HG03442 (cell line): ENCODE results near the gene NCEH1.
"Not testable (repeated sequence)": the region's sequence is repeated elsewhere in the genome, so short reads cannot be mapped to it uniquely, and the experiment has no call there.

Experiments used
- ATAC-seq: cut with Tn5 transposase; IDR thresholded peaks from one replicate; pipeline ENCODE4 v1.9.1; 2021; ENCODE audit warnings: mild to moderate bottlenecking, moderate library complexity; ENCODE audit not compliant: unreplicated experiment

The NCEH1 gene

DNA sequence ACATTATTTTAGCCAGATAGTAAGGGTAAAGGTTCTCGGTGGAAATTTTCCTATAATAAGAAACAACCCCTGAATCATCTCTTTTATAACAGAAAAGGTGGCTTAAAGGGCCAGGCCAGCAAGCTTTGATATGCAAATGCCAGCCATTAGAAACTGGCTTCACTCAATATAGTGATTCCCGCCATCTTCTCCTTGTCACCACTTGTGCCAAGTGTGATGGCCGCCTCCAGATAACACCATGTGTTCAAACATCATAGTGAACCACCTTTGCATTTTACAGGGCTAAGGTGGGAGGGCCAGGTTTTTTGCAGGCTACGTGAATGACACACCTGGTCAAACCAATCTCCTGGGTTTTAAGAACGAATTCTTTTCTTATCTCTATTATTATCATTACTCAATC is 31.3 kb downstream of the NCEH1 start:
- ATAC-seq = no peak

DNA sequence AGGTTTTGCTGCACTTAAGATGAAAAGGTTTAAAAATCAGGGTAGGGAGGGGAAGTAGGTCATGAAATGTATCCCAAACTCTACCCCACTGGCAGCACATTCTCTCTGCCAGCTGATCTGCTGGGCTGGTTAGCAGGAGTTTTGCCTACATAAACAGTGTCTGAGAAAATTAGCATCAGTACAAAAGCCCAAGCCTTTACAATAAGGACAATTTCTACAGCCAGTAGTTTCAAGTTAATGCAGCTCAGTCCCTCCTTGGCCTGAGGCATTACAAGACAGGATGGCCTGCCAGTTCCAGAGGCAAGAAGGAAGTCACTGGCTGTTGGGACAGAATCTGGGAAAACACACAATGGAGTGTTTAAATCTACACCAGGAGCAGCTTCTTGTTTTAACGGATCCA is 32.8 kb downstream of the NCEH1 start:
- ATAC-seq = no peak

DNA sequence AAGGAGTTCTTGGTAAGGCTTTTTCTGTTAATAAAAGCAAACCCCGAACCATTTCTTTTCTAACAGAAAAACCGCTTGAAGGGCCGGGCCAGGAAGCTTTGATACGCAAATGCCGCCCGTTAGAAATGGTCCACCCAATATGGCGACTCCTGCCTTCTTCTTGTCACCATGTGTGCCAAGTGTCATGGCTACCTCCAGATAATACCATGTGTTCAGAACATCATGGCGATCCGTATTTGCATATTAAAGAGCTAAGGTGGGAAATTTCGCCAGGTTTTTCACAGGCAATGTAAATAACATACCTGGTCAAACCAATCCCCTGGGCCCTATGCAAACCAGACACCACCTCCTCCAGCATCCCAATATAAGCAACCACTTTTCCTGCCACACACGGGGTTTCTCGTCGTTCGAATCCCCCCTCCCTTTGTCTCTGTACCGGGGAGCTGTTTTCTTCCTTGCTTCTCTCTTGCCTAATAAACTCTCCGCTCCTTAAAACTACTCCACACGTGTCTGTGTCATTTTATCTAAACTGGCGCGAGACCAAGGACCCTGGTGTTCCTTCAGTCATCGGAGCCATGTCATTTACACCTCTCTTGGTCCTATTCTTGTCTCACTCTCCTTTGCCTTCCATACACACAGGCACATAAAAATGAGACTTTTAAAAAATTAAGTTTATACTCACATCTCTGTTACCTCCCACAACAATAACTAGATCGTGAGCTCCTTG is 34.5 kb downstream of the NCEH1 start:
- ATAC-seq = no peak

DNA sequence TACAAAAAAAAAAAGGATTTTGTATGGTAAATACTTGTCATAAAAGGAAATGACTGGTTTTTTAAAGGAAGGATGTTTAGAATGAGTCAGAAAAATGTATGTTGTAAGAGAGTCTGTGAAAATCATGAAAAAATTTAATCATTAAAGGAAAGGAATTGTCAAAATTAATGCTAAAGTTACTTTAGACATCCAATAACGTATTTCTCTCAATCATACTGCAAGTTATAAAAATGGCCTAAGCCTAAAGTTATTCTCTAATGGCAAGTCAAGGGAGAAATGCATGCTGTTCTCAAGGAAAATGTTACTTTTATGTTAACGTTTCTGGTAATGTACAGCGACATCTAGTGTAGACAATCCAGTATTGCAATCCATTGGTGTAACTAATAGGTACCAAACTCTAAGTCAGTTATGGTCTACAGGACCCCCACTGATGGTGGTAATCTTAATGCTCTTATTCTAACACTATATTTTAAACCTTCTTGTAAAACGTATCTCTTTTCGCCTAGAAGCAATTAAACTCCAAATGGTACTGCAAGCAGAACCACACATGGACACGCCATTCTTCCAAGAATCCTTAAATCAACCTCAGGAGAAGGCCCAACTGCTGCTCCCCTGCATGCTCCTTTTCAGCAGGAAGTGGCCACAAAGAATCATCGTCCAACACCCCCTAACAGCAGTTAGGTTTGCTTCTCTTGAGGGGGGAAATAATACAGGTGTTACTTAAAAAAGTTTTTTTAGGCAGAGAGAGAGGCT is 35.2 kb downstream of the NCEH1 start:
- ATAC-seq = no peak

DNA sequence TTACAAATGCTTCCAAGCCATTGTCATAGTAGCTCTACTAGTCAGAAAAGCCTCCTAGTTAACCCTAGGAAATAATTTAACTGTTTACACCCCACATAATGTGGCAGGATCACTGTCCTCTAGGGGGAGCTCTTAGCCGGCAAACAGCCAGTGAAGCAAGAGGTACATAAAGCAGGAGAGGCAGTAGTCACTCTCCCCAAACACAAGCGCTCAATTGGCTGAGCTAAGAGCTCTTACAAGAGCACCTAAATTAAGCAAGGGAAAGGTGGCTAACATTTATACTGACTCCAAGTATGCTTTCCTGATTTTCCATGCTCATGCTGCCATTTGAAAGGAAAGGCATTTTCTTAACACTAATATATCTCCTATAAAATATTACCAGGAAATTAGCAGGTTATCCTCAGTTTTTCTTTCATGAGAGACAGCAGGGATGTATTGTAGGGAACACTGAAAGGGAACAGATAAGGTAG is 37.6 kb downstream of the NCEH1 start:
- ATAC-seq = peak; percentile 80

DNA sequence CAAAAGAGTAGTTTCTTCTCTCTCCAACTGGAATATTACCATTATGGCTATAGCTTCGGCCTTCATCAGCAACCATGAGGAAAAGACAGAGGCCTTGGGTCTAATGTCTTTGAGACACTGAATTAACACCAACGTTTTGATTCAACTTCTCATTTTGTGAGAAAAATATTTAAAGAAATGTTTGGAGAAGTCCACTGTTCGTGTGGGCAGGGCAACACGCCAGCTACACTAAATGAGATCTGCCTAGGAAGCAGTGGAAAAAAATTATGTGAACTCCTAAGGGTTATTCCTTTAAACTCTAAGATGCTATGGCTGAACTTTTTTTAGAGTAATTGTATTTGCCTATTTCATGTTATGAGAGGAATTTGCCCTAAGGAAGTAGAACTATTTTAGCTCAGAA is 41.8 kb downstream of the NCEH1 start:
- ATAC-seq = no peak

DNA sequence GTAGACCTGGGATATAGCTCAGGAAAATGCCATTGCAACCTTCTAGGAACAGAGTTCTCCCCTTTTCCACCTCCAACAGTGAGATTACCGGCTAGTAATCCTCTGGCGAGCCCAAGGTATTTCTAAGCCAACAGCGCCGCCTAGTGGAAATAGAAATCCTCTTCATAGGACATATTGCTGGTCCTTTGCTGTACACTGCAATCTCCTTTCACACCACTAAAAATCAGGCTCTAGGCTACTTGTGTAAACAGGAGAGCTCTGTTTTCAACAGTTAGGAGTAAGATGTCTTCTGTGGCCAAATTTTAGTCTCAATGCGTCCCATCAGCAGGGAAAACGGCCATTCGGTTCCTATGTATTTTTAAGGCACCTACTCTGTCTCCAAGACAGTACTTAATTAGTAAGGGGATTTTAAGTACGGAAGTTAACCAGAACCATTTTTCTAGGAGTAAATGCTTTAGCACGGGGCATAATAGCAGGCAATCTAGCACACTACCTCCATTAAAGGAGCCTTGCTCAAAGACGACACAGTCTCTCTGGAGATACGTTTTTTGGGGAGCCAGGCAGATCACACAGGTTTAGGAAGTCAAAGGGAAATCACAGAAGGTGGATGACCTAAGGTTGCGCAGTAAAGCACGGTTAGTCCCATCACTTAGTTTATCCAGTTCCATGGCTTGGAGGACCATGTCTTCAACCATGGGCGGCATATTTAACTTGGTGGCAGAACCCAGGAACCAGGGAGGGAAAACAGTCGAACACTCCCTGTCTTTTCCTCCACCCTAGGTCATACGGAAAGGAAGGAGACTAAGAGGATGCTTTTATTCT is 43.8 kb downstream of the NCEH1 start:
- ATAC-seq = peak; percentile 97

DNA sequence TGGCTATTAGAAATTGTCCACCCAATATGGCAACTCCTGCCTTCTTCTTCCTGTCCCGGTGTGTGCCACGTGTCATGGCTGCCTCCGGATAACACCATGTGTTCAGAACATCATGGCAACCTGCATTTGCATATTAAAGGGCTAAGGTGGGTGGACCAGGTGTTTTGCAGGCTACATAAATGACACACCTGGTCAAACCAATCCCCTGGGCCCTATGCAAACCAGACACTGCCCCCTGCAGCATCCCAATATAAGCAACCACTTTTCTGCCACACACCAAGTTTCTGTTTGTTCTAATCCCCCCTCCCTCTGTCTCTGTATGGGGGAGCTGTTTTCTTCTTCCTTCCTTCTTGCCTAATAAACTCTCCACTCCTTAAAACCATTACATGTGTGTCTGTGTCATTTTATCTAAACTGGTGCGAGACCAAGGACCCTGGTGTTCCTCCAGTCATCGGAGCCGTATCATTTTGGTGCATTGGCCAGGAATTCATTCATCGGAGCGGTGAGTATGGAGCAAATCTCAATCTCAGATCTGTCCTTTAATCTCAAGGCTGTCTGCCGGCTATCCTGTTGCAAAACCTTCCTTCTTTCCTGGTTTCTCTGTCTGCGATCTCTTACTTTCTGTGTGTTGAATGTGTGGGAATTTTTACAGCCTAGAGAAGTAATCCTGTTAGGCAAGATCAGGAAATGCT is 44.5 kb downstream of the NCEH1 start:
- no peak for ATAC-seq

DNA sequence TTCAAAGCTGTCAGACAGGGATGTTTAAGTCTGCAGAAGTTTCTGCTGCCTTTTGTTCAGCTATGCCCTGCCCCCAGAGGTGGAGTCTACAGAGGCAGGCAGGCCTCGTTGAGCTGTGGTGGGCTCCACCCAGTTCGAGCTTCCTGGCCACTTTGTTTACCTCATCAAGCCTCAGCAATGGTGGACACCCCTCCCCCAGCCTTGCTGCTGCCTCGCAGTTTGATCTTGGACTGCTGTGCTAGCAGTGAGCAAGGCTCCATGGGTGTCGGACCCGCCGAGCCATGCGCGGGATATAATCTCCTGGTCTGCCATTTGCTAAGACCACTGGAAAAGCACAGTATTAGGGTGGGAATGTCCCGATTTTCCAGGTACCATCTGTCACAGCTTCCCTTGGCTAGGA is 45.4 kb downstream of the NCEH1 start:
- not testable (repeated sequence) for ATAC-seq

DNA sequence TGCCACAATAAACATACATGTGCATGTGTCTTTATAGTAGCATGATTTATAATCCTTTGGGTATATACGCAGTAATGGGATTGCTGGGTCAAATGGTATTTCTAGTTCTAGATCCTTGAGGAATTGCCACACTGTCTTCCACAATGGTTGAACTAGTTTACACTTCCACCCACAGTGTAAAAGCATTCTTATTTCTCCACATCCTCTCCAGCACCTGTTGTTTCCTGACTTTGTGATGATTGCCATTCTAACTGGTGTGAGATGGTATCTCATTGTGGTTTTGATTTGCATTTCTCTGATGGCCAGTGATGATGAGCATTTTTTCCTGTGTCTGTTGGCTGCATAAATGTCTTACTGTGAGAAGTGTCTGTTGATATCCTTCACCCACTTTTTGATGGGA is 50.4 kb downstream of the NCEH1 start:
- ATAC-seq = not testable (repeated sequence)

DNA sequence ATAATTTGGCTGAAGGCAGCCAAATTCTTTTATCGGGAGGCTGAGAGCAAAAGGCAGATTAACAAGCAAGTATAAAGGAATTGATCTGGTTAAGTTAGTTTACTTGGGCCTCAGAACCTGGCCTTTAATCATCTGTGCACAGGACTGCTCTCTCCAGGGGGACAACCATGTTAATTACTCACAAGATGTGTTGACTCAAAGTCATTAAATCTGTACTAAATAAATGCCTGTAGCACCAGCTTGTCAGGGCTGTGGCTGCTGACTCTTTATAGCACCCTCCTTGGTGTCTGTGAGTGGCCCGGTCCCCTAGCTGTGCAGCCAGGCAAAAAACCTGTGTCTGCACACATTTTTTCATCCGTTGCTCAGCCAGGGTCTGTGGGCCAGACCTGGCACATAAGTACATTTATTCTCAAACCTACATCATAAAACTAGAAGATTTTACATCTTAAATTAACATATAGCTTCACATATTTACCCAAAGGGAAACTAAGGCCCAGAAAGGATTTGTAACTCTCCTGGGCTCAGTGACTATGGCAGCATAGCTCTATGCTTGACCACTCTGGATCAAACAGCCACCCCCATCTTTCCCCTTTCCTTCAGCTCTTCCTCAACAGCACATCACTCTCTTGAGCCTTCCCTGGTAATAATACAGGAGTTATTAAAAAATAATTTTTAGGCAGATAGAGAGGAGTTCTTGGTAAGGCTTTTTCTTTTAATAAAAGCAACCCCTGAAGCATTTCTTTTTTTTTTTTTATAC is 51.4 kb downstream of the NCEH1 start:
- no peak for ATAC-seq

DNA sequence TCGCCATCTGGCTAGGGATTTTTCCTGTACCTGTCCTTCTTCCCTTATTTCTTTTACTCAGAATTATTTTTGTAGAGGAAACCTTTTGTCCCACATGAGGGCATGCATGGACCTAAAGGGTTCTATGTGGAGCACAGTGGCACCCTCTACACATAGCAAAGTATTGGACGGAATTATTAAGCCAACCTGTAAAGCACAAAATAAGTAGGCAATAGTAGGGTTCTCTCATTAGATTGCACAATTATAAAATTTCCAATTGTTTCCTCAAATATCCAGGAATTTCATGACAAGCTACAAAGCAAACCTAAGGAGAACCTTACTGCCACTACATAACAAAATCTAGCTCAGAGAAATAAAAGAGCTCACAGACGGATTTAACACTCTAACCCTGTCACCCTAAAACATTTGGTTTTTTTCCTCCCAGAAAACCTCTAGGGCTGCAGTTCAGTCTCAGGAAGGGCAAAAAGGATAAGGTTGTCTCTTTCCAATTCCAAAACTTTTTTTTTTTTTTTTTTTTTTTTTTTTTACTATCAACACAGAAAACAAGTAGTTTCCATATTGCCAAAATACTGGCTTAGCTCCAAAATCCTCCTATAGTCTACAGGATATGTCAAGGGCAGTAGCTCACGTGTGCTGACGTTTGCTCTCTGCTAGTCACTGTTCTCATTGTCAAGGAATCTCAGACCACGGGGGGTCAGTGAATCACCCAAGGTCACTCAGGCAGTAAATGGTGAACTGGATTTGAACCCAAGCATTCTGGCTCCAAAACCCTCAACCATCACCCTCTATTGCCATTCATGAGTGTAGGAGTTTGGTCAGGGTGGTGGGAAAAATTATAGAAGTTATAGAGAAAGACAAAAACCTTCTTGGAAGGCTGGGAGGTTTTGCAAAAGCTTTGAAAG is 52.3 kb downstream of the NCEH1 start:
- ATAC-seq = no peak

DNA sequence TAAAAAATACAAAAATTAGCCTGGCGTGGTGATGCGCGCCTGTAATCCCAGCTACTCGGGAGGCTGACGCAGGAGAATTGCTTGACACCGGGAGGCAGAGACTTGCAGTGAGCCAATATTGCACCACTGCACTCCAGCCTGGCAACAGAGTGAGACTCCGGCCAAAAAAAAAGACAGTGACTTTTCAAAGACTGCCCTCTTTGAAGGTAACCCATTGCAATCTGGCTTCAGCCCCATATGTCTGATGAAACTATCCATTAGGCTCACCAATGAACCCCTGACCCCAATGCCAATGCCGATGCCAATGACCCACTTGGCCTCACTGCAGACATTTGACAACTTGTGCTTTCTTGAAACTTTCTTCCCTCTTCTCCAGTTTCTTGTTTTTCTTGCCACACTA is 54.3 kb downstream of the NCEH1 start:
- ATAC-seq = no peak

DNA sequence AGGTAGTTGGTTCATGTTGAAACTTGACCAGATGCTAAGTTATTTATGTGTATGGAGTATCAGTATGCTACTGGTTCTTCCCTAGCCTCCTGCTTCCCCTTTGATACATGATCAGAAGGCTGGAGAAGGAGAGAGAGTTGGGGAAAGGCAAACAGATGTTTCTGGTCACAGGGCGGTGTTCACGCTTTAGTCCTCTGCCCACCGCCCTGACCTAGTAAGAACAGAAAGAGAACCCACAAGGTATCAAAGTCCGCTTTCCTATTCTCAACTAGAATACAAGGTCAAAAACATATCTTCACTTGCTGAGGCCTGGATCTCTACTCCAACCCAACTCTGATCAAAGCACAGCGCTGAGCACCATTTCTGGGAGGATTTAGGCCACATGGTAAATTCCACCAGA is 55.5 kb downstream of the NCEH1 start:
- ATAC-seq = no peak

DNA sequence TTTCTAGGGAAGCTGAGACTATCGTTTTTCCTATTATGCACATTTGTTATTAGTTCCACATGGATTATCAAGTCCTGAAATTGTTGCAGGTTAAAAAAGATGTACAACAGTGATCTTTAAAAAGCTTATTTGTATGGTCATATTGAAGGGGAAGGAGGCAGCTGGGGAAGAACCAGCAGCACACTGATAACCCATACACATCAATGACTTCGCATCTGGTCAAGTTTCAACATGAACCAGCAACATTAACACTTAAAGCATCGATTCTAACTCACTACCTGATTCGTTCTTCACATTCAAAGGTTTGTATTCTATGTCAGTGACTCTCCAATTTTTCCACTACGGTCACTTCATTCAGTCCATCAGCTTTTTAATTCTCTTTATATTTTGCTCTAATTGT is 56.4 kb downstream of the NCEH1 start:
- ATAC-seq = no peak

DNA sequence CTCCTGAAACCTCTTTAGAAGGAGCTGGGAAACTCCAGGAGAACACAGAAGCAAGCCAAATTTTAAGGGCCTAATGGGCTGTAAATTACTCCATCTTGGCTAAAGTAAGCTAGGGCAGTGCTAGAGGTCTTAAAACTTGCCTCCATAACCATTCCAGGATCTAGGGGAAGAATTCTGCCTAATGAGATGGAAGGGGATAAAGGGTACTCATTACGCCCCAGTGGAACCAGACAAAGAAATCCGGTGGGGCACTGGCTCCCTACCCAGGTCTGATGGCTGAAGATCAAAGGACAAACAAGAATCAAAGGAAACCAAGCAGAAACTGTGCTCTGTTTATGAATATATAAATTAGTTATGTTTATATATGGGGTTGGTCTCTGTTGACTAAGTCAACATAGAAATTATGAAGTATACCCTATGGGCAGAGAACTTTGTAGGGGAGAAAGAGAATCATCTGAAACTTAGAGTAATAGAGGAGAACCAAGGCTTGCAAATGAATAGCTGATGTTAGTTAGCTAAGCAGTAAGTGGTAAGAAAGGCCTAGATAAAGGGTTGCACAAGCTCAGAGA is 57.8 kb downstream of the NCEH1 start:
- no peak for ATAC-seq

DNA sequence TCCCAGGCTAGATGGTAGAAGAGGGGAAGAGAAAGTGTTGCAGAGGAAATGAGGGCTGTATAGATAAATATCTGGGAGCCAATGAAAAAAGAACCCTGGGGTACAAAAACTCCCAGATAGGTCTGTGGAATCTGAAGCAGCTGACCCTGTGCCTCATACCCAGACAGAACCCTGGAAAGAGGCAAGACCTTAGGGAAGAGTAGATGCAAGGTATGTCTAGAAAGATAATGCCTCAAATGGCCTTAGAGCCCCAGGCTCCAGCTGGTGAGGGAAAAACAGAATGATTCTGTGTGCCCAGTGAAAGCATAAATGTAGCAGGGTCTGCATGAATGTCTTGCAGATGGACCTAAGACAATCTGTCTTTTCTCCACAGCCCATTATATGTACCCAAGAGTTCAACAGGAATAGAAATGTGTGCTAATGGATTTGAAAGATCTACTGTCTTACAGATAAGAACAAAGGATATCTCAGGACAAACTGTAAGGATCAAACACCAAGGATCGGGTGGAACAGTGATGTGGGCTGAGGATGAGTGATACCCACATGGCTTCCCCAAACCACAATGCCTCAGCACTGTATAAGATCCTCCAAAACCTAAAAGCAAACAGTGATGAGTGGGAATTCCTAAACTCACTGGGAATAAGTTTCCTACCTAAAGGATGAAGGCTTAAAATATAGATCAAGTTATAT is 58.8 kb downstream of the NCEH1 start:
- no peak for ATAC-seq

DNA sequence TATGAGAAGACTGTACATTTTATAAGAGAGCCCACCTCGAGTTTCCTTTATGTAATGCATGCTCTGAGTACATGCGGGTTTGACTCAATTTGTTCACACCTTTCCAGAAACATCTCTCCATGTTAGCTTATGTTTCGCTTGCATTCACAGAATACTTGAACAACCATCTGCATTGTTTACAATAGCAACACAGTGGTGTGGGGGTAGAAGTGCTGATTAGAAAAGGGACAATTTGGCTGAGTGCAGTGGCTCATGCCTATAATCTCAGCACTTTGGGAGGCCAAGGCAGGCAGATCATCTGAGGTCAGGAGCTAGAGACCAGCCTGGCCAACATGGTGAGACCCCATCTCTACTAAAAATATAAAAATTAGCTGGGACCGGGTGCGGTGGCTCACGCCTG is 60.9 kb downstream of the NCEH1 start:
- ATAC-seq = no peak
